GM13976 (cell line): ENCODE measurements around the gene RABL6.

Source experiments
- DNase-seq: peaks from one replicate; pipeline ENCODE4 v3.0.0; 2012; ENCODE audit warnings: low spot score
- in situ Hi-C: fragments of 300-500 bp; cut with MboI; formaldehyde crosslinking; loops from one replicate; pipeline ENCODE4 v1.12.0; 2022; ENCODE audit warnings: low sequenced_read_pairs, mixed read lengths, inconsistent platforms; ENCODE audit not compliant: unreplicated experiment
- TF ChIP-seq, protein P1 (sequence below): IDR thresholded peaks from 2 replicates; pipeline ENCODE4 v1.5.1; 2012; ENCODE audit warnings: borderline replicate concordance, mild to moderate bottlenecking; ENCODE audit not compliant: insufficient read depth; ENCODE audit errors: extremely low read depth, missing control alignments, control extremely low read depth

The RABL6 gene

DNA sequence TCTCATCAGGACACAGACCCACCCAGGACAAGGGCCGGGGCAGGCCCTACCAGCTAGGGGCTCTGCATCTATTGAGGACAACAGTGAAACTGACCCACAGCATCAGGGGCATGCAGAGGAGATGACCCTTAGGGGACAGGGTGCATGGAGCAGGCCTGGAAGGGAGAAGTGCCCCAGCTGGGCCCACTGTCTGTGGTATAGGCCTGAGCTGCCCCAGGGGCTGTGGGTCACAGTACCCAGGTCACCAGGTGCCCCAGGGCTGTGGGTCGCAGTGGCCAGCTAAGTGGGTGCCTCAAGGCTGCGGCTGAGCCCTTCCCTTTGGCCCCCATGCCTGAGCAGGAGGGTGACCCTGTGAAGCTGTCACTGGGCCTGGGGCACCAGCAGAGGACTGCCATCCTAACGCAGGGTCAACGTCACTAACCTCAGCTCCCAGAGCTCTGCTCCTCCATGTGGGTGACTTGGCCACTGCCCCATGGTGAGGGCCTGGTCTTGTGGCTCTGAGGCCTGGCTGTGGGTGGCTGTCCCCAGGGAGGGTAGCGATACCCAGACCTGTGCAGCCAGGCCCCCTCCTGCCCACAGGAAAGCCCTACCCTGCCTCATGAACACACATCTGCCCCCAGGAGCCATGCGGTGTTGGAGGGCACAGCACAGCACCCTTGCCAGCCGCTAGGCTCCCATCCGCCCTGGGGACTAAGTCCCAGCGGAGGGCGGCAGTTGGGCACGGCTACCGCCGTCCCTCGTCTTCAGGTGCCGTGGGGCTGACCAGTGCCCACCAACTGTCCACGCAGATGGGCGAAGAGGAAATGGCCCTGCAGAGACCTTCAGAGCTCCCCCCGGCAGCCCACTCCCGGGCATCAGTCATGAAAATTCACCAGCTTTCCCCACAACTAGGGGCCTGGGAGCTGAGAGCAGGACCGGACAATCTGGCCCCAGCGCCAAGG, 53.5 kb downstream of the RABL6 start:
- DNase-seq, result no peak
- TF ChIP-seq, protein P1, sequence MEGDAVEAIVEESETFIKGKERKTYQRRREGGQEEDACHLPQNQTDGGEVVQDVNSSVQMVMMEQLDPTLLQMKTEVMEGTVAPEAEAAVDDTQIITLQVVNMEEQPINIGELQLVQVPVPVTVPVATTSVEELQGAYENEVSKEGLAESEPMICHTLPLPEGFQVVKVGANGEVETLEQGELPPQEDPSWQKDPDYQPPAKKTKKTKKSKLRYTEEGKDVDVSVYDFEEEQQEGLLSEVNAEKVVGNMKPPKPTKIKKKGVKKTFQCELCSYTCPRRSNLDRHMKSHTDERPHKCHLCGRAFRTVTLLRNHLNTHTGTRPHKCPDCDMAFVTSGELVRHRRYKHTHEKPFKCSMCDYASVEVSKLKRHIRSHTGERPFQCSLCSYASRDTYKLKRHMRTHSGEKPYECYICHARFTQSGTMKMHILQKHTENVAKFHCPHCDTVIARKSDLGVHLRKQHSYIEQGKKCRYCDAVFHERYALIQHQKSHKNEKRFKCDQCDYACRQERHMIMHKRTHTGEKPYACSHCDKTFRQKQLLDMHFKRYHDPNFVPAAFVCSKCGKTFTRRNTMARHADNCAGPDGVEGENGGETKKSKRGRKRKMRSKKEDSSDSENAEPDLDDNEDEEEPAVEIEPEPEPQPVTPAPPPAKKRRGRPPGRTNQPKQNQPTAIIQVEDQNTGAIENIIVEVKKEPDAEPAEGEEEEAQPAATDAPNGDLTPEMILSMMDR, result no peak
- in situ Hi-C loops, result no loop called here

DNA sequence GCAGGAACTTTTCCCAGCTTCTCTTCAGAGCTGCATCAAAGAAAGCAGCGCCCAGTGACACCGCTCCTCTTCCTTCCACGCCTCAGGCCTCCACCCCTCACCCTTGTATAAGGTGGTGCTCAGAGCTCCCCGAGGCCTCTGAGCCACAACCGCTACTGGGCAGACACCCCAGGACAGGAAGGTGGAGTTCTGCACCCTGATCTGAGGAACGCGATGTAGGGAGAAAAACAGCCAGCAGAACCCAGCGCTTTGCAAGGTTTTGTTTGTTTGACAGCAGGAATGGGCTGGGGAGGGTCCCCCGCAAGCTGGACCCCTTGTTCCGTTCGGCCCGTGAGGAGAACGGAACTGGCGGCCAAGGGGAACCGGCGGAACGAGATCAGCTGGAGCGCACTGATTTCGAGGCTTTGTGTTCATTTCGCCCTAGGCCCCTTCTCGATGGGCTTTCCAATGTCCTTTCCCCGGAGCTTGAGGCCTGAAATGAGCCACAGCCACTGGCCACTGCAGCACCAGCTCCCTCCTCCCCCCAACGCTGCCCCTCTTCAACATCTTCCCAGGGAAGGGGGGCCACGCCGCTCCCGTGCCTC, 54.2 kb downstream of the RABL6 start:
- TF ChIP-seq, protein P1, result no peak
- in situ Hi-C loops, result no loop called here
- DNase-seq, result no peak

DNA sequence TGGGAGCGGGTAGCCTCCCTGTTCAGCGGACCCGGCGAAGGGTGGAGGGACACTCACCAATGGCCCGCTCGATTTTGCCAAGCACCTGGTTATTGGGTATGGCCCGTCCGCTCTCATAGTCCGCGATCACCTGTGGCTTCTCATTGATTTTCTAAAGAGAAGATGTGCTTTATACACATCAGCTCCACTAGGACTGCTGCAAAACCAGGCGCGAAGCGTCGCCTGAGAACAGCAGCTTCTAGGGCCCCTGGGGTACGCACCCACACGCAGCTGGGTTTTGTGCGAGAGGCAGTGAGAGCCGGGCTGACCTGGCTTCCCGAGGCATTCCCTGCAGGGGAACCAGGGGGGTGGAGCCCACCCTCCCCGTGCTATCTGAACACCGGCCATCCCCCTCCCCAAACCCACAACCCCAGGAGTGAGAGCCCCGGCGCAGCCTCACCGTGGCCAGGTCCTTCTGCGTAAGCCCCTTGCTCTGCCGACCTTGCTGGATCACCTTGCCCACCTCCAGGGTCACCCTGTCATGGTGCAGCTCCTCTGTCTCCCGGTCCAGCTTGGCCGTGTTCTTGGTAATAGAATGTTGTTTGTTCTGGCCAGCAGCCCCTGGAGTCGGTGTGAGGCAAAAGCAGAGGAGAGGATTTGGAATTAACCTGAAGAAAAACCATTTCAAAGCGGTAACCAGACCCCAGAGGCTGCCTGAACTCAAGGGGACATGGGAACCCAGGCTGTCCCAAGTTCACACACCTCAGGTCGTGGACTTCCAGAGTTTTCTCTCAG, 55.3 kb downstream of the RABL6 start:
- in situ Hi-C loops, result no loop called here

DNA sequence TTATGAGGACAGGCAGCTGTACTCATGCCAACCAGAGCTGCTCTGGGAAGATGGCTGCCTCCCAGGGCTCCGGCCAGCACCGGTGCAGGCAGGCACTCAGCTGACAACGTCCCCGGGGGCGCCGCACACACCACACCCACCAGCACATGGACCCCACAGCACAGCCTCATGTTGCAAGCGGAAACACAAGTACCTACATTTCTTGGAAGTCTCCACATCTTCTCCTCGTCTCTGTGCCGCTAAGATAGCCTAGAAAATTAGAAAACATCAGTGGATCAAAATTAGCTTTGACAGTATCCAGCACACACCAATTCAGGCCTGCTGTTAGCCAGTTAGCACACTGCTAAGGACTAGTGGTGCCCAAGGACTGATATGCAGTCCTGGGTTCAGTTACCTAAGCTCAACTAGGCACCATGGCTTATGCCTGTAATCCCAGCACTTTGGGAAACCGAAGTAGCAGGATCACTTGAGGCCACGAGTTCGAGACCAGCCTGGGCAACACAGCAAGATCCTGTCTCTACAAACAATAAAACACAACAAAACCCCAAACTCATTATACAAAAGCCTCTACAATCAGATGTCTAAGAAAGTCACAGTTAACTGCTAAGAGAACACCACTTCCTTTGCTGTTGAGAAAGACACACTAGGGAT, 56.0 kb downstream of the RABL6 start:
- in situ Hi-C loops, result no loop called here
- TF ChIP-seq, protein P1, result no peak
- no peak for DNase-seq

More for the DNA sequence above, 55.3 kb downstream of the RABL6 start:
- TF ChIP-seq, protein P1, result no peak
- DNase-seq, result no peak

DNA sequence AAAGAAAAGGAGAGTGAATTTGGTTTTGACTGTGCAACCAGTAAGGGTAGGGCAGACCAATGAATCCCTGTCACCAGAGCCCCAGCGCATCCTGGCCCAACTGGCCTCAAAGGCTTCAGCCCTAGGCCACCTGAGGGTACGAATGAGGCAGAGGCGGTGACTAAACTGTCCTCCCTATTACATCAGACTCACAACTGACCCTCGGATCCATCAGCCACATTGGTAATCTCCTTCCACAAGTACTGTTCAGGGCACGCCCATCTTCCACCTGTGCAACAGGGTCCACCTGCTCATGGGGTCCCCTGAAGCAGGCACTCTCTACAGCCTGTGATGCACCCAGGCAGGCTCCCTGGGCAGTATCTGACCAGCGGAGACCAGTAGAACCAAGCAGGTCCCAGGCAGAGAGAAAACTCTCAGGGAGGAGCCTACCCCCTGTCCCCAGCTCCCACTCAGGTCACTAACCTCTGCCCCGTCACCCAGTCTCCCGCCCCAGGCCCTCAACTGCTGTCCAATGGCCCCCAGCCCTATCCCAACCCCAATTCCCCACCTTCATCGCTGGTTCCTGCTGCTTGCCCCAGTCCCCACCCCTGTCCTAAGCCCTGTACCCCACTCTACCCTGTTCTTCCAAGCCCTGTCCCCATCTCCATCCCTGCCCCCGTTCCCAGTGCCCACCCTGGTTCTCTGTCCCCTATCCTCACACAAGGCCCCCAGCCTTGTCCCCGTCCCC, 57.5 kb downstream of the RABL6 start:
- in situ Hi-C loops, result no loop called here
- DNase-seq, result no peak
- TF ChIP-seq, protein P1, result no peak
